K562 (cell line): ENCODE results near the gene SCYL1. TPM values are rescaled to one million over a fixed set of nuclear protein-coding genes. Genes with fewer than 3 reads are reported as not detected.

Source experiments
- CREB3 ChIP-seq: fragments of 450-650 bp; conservative IDR thresholded peaks from 2 replicates; pipeline ENCODE4 v1.6.1; 2016; ENCODE audit warnings: missing genetic modification characterization, low read depth, mild to moderate bottlenecking, missing compliant biosample characterization, moderate library complexity
- ETV6 ChIP-seq, 3 experiments: fragments of 150-350 bp in 1 of 3; sonication (generic) in 1 of 3; formaldehyde crosslinking in 1 of 3; IDR thresholded peaks; 2 replicates each; pipeline versions ENCODE4 v1.6.1 to v1.8.0; 2014 to 2022; ENCODE audit warnings: borderline replicate concordance in 2 of 3, low read depth in 2 of 3, antibody characterized with exemption in 1 of 3, low read length in 1 of 3, mild to moderate bottlenecking in 1 of 3, missing genetic modification reagents in 1 of 3
- GMEB1 ChIP-seq: fragments of 250-450 bp; sonication (Bioruptor Pico); IDR thresholded peaks from 2 replicates; pipeline ENCODE4 v1.4.0; 2020; ENCODE audit warnings: mild to moderate bottlenecking
- PHB2 ChIP-seq: fragments of 450-650 bp; IDR thresholded peaks from 2 replicates; pipeline ENCODE4 v1.6.1; 2017; ENCODE audit warnings: low read depth
- PRPF4 ChIP-seq: fragments of 200-400 bp; formaldehyde crosslinking; IDR thresholded peaks from one replicate; pipeline ENCODE4 v1.6.1; 2017; ENCODE audit warnings: low read length, low read depth, mild to moderate bottlenecking; ENCODE audit not compliant: insufficient read depth, poor library complexity, severe bottlenecking
- SIN3A ChIP-seq, 2 experiments: fragments of 150-350 bp in 1 of 2; IDR thresholded peaks; 2 replicates each; pipeline ENCODE4 v1.6.1; 2011 to 2016; ENCODE audit warnings: borderline replicate concordance in 2 of 2, low read depth in 2 of 2, low read length in 2 of 2, mild to moderate bottlenecking in 2 of 2, moderate library complexity in 2 of 2; ENCODE audit not compliant: control insufficient read depth in 1 of 2
- SNIP1 ChIP-seq: fragments of 450-650 bp; IDR thresholded peaks from 2 replicates; pipeline ENCODE4 v1.7.1; 2017; ENCODE audit warnings: low read depth, mild to moderate bottlenecking
- SNRNP70 ChIP-seq: fragments of 200-400 bp; formaldehyde crosslinking; optimal IDR thresholded peaks from 2 replicates; pipeline ENCODE3; 2017; ENCODE audit warnings: low read depth, low read length
- SRF ChIP-seq, 2 experiments: fragments of 250-450, 450-650 bp in 1 of 2; sonication (Bioruptor Pico) in 1 of 2; sonication (generic) in 1 of 2; formaldehyde crosslinking; IDR thresholded peaks; 2 replicates each; pipeline versions ENCODE4 v1.5.0 to v1.5.1; 2020 to 2022; ENCODE audit warnings: mild to moderate bottlenecking in 1 of 2, missing genetic modification reagents in 1 of 2
- SRSF9 ChIP-seq: fragments of 200-400 bp; formaldehyde crosslinking; IDR thresholded peaks from 2 replicates; pipeline ENCODE4 v1.6.1; 2017; ENCODE audit warnings: low read depth, low read length, borderline replicate concordance
- STAT5B ChIP-seq: fragments of 250-450 bp; sonication (Bioruptor Pico); IDR thresholded peaks from 2 replicates; pipeline ENCODE4 v1.8.0; 2021; ENCODE audit warnings: mild to moderate bottlenecking, inconsistent platforms
- ZNF324 ChIP-seq: fragments of 250-450 bp; sonication (Bioruptor Pico); IDR thresholded peaks from 2 replicates; pipeline ENCODE4 v1.4.0; 2020; ENCODE audit warnings: mild to moderate bottlenecking
- polyA plus RNA-seq, 8 experiments: library from polyadenylated mRNA; depleted of rRNA in 4 of 8; stranded (reverse) in 5 of 8; unstranded in 3 of 8; fragments of >200 nt; fragmentation: Nextera tagmentation in 2 of 8; fragmentation: Illumina TruSeq in 1 of 8; extraction: Ambion mirVana in 2 of 8; extraction: Trizol in 1 of 8; gene quantifications; 2 replicates each; pipeline versions ENCODE4 v1.2.1 to v1.2.3, GENCODE V29; 2011 to 2014; ENCODE audit warnings: inconsistent platforms in 1 of 8, missing spikeins in 1 of 8
- total RNA-seq, 7 experiments: library from RNA; depleted of rRNA in 6 of 7; stranded (reverse); fragments of >200 nt in 6 of 7; fragmentation: Illumina TruSeq in 2 of 7; extraction: Trizol in 2 of 7; gene quantifications; 2 replicates each; pipeline versions ENCODE4 v1.2.1 to v1.2.3, GENCODE V29; 2011 to 2021; ENCODE audit warnings: low replicate concordance in 1 of 7
- TF ChIP-seq, protein P1 (sequence below): fragments of 450-650 bp; IDR thresholded peaks from 2 replicates; pipeline ENCODE4 v1.6.1; 2017; ENCODE audit warnings: antibody characterized with exemption
- TF ChIP-seq, protein P2 (sequence below): IDR thresholded peaks from 3 replicates; pipeline ENCODE4 v1.6.1; 2011; ENCODE audit warnings: borderline replicate concordance, mild to moderate bottlenecking, moderate library complexity; ENCODE audit not compliant: insufficient read length; ENCODE audit errors: extremely low read depth
- TF ChIP-seq, protein P3 (sequence below): fragments of 250-450 bp; sonication (Bioruptor Pico); IDR thresholded peaks from 2 replicates; pipeline ENCODE4 v1.9.0; 2021; ENCODE audit warnings: mild to moderate bottlenecking, inconsistent platforms

The SCYL1 gene
- total and polyA plus RNA-seq, 9 of the 15 experiments (the other 6 are each of a cell fraction or from before 2014, with no cell fraction given), result 1.9 to 145 (median 57.6) TPM

DNA sequence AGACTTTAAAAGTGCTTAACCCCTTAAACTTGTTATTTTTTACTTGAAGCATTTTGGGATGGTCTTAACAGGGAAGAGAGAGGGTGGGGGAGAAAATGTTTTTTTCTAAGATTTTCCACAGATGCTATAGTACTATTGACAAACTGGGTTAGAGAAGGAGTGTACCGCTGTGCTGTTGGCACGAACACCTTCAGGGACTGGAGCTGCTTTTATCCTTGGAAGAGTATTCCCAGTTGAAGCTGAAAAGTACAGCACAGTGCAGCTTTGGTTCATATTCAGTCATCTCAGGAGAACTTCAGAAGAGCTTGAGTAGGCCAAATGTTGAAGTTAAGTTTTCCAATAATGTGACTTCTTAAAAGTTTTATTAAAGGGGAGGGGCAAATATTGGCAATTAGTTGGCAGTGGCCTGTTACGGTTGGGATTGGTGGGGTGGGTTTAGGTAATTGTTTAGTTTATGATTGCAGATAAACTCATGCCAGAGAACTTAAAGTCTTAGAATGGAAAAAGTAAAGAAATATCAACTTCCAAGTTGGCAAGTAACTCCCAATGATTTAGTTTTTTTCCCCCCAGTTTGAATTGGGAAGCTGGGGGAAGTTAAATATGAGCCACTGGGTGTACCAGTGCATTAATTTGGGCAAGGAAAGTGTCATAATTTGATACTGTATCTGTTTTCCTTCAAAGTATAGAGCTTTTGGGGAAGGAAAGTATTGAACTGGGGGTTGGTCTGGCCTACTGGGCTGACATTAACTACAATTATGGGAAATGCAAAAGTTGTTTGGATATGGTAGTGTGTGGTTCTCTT is 23.2 kb upstream of the SCYL1 start (continued):
- TF ChIP-seq, protein P1, sequence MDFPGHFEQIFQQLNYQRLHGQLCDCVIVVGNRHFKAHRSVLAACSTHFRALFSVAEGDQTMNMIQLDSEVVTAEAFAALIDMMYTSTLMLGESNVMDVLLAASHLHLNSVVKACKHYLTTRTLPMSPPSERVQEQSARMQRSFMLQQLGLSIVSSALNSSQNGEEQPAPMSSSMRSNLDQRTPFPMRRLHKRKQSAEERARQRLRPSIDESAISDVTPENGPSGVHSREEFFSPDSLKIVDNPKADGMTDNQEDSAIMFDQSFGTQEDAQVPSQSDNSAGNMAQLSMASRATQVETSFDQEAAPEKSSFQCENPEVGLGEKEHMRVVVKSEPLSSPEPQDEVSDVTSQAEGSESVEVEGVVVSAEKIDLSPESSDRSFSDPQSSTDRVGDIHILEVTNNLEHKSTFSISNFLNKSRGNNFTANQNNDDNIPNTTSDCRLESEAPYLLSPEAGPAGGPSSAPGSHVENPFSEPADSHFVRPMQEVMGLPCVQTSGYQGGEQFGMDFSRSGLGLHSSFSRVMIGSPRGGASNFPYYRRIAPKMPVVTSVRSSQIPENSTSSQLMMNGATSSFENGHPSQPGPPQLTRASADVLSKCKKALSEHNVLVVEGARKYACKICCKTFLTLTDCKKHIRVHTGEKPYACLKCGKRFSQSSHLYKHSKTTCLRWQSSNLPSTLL, result no peak
- TF ChIP-seq GMEB1 (CRISPR knock-in tag) (no peak), SRF (CRISPR knock-in tag; IDR thresholded peaks at IDR 0.05) (peak in 1 of 2 experiments; percentile 9; a peak in 1 of 4 replicates), STAT5B (CRISPR knock-in tag) (no peak), SRSF9 (no peak), PRPF4 (no peak), ETV6 (IDR thresholded peaks at IDR 0.05; ENCODE audit: borderline replicate concordance in 1 of 2, low read depth in 2 of 2, low read length in 1 of 2) (no peak), ETV6 (CRISPR knock-in tag; IDR thresholded peaks at IDR 0.05; ENCODE audit: borderline replicate concordance) (no peak), PHB2 (no peak), SIN3A (IDR thresholded peaks at IDR 0.05; ENCODE audit: borderline replicate concordance in 2 of 2, control insufficient read depth in 1 of 2, low read depth in 2 of 2, low read length in 2 of 2) (peak in 1 of 2 experiments; percentile 39; a peak in 1 of 4 replicates), CREB3 (tag) (no peak), ZNF324 (CRISPR knock-in tag) (no peak; the same call in 1 of the 2 replicates), SNIP1 (no peak), SNRNP70 (no peak)
- TF ChIP-seq, protein P2, sequence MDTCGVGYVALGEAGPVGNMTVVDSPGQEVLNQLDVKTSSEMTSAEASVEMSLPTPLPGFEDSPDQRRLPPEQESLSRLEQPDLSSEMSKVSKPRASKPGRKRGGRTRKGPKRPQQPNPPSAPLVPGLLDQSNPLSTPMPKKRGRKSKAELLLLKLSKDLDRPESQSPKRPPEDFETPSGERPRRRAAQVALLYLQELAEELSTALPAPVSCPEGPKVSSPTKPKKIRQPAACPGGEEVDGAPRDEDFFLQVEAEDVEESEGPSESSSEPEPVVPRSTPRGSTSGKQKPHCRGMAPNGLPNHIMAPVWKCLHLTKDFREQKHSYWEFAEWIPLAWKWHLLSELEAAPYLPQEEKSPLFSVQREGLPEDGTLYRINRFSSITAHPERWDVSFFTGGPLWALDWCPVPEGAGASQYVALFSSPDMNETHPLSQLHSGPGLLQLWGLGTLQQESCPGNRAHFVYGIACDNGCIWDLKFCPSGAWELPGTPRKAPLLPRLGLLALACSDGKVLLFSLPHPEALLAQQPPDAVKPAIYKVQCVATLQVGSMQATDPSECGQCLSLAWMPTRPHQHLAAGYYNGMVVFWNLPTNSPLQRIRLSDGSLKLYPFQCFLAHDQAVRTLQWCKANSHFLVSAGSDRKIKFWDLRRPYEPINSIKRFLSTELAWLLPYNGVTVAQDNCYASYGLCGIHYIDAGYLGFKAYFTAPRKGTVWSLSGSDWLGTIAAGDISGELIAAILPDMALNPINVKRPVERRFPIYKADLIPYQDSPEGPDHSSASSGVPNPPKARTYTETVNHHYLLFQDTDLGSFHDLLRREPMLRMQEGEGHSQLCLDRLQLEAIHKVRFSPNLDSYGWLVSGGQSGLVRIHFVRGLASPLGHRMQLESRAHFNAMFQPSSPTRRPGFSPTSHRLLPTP, result no peak
- TF ChIP-seq, protein P3, sequence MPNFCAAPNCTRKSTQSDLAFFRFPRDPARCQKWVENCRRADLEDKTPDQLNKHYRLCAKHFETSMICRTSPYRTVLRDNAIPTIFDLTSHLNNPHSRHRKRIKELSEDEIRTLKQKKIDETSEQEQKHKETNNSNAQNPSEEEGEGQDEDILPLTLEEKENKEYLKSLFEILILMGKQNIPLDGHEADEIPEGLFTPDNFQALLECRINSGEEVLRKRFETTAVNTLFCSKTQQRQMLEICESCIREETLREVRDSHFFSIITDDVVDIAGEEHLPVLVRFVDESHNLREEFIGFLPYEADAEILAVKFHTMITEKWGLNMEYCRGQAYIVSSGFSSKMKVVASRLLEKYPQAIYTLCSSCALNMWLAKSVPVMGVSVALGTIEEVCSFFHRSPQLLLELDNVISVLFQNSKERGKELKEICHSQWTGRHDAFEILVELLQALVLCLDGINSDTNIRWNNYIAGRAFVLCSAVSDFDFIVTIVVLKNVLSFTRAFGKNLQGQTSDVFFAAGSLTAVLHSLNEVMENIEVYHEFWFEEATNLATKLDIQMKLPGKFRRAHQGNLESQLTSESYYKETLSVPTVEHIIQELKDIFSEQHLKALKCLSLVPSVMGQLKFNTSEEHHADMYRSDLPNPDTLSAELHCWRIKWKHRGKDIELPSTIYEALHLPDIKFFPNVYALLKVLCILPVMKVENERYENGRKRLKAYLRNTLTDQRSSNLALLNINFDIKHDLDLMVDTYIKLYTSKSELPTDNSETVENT (CRISPR knock-in tag), result no peak
